Hepatocyte (in vitro differentiated cells): ENCODE measurements around the gene MLXIP. TPM values are rescaled to one million over a fixed set of nuclear protein-coding genes. Genes with fewer than 3 reads are reported as not detected.
A peak's percentile ranks its signal among the peaks of the same experiment; 100 is the strongest.

Experiments
- DNase-seq: peaks from one replicate; pipeline ENCODE4 v3.0.0-alpha.2; 2016; ENCODE audit warnings: low spot score
- H2AFZ ChIP-seq: fragments of 200-600 bp; sonication (generic); 2 replicates; pipeline ENCODE4 v1.6.0; 2016; ENCODE audit warnings: antibody characterized with exemption, mild to moderate bottlenecking
- H3K27ac ChIP-seq: fragments of 200-600 bp; sonication (generic); 2 replicates; pipeline ENCODE4 v1.5.1; 2016; ENCODE audit warnings: mild to moderate bottlenecking
- H3K27me3 ChIP-seq: fragments of 200-600 bp; sonication (generic); 2 replicates; pipeline ENCODE4 v1.6.1; 2016
- H3K36me3 ChIP-seq: fragments of 200-600 bp; sonication (generic); replicated peaks from 2 replicates; pipeline ENCODE4 v1.5.1; 2016; ENCODE audit warnings: low read depth; ENCODE audit not compliant: insufficient read depth
- H3K4me1 ChIP-seq: fragments of 200-600 bp; sonication (generic); 2 replicates; pipeline ENCODE4 v1.5.1; 2016; ENCODE audit warnings: mild to moderate bottlenecking, moderate library complexity; ENCODE audit not compliant: insufficient read depth
- H3K4me2 ChIP-seq: fragments of 200-600 bp; sonication (generic); 2 replicates; pipeline ENCODE4 v1.6.0; 2016
- H3K4me3 ChIP-seq: fragments of 200-600 bp; sonication (generic); 2 replicates; pipeline ENCODE4 v1.5.1; 2016; ENCODE audit warnings: mild to moderate bottlenecking
- H3K79me2 ChIP-seq: fragments of 200-600 bp; sonication (generic); 2 replicates; pipeline ENCODE4 v1.6.0; 2017; ENCODE audit warnings: mild to moderate bottlenecking
- H3K9me2 ChIP-seq: fragments of 200-600 bp; sonication (generic); replicated peaks from 2 replicates; pipeline ENCODE4 v1.6.0; 2017; ENCODE audit warnings: mild to moderate bottlenecking; ENCODE audit not compliant: insufficient read depth
- H3K9me3 ChIP-seq: fragments of 200-600 bp; sonication (generic); 2 replicates; pipeline ENCODE4 v1.5.1; 2016; ENCODE audit warnings: low read depth, mild to moderate bottlenecking
- H4K20me1 ChIP-seq: fragments of 200-600 bp; sonication (generic); 2 replicates; pipeline ENCODE4 v1.6.0; 2016; ENCODE audit warnings: mild to moderate bottlenecking; ENCODE audit not compliant: insufficient read depth, poor library complexity, severe bottlenecking
- CTCF ChIP-seq: fragments of 200-600 bp; sonication (generic); IDR thresholded peaks from 2 replicates; pipeline ENCODE4 v1.5.1; 2016; ENCODE audit warnings: antibody characterized with exemption, mild to moderate bottlenecking; ENCODE audit not compliant: poor library complexity
- EZH2 ChIP-seq: fragments of 200-600 bp; sonication (generic); IDR thresholded peaks from 2 replicates; pipeline ENCODE4 v1.6.1; 2016; ENCODE audit warnings: antibody characterized with exemption, mild to moderate bottlenecking, borderline replicate concordance
- EZH2phosphoT487 ChIP-seq: fragments of 200-600 bp; sonication (generic); IDR thresholded peaks from one replicate; pipeline ENCODE4 v1.6.1; 2018; ENCODE audit warnings: antibody characterized with exemption, mild to moderate bottlenecking, low read depth, moderate library complexity; ENCODE audit not compliant: unreplicated experiment, severe bottlenecking
- WGBS: methylation state at CpG from one replicate; pipeline ENCODE4 v1.1.6; 2016; ENCODE audit warnings: low lambda C conversion rate; ENCODE audit errors: missing lambda C conversion rate; 5-methylcytosine and 5-hydroxymethylcytosine counted together
- polyA plus RNA-seq: library from polyadenylated mRNA; unstranded; fragments of >200 nt; fragmentation: Nextera tagmentation; extraction: Ambion mirVana; gene quantifications from 2 replicates; pipeline ENCODE4 v1.2.1, GENCODE V29; 2016
- total RNA-seq: library from RNA; depleted of rRNA; stranded (reverse); fragments of >200 nt; gene quantifications from 2 replicates; pipeline ENCODE4 v1.2.3, GENCODE V29; 2014

MLXIP gene
- total and polyA plus RNA-seq, 2 experiments from 2014 or later: 11.5 to 33.1 TPM

DNA sequence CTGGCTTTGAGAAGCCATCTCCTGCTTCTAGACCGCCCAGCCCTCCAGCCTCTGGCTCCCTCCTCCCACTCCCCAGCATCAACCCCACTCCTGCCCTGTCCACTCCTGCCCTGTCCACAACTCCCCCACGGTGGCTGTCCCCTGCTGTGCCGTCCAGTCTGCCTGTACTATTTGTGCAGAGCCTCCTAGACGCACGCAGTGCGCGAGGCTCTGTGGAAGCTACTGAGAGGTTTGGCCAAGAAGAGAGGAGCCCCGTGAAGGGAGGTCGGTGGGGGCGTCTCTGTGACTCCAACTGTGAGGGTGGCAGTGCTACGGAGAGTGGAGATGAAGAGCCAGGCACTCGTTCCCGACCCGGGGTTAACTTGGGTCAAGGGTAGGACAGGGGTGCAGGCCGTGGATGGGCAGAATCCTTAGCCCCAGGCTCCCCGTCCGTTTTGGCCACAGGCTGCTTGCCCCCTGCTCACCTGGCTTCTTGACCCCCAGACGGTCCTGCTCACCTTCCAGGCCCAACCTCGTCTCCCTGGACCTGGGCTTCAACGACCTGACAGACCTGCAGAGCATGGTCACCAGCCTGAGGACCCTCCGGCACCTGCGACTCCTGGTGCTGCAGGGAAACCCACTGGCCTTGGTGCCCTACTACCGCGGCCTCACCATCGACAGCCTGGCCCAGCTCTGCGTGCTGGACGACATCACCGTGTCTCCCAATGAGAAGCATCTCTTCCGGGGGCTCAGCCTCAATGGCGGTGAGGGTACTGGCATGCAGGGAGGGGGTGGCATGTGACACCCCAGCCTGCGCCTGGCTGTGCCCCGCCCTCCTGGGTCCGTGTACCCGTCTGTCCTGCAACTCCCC lies 111.3 kb downstream of the MLXIP start:
- 89% methylated on average over 31 of the region's 34 CpGs for WGBS
- H2AFZ ChIP-seq: no peak overlapping the region
- H3K4me1 ChIP-seq: no peaks in the 10 kb centered on the region
- H3K4me3 ChIP-seq: no peak overlapping the region
- H3K79me2 ChIP-seq: no peaks in the 10 kb centered on the region
- no peaks in the 10 kb centered on the region for H4K20me1 ChIP-seq
- no peaks in the 10 kb centered on the region for H3K9me2 ChIP-seq
- no peak for DNase-seq
- TF ChIP-seq EZH2phosphoT487 (no peak), EZH2 (no peak), CTCF (no peak)
- H3K27me3 ChIP-seq: no peaks in the 10 kb centered on the region
- no peaks in the 10 kb centered on the region for H3K9me3 ChIP-seq
- no peak overlapping the region for H3K27ac ChIP-seq
- no peak overlapping the region for H3K4me2 ChIP-seq
- no peaks in the 10 kb centered on the region for H3K36me3 ChIP-seq

GRCh38 chr12:122190842-122191668 lies 112.5 kb downstream of the MLXIP start:
- H3K27me3 ChIP-seq: no peaks in the 10 kb centered on the region
- no peak overlapping the region for H2AFZ ChIP-seq
- H3K79me2 ChIP-seq: no peaks in the 10 kb centered on the region
- no peaks in the 10 kb centered on the region for H3K9me3 ChIP-seq
- DNase-seq: peak; percentile 77
- WGBS: 70% methylated on average over 18 of the region's 18 CpGs
- H3K36me3 ChIP-seq: no peaks in the 10 kb centered on the region
- H3K4me3 ChIP-seq: no peak overlapping the region
- H3K4me1 ChIP-seq: no peaks in the 10 kb centered on the region
- no peak overlapping the region for H3K4me2 ChIP-seq
- H3K9me2 ChIP-seq: no peaks in the 10 kb centered on the region
- H3K27ac ChIP-seq: no peak overlapping the region
- TF ChIP-seq EZH2: no peak
- peak; percentile 69 for TF ChIP-seq CTCF
- no peaks in the 10 kb centered on the region for H4K20me1 ChIP-seq

DNA sequence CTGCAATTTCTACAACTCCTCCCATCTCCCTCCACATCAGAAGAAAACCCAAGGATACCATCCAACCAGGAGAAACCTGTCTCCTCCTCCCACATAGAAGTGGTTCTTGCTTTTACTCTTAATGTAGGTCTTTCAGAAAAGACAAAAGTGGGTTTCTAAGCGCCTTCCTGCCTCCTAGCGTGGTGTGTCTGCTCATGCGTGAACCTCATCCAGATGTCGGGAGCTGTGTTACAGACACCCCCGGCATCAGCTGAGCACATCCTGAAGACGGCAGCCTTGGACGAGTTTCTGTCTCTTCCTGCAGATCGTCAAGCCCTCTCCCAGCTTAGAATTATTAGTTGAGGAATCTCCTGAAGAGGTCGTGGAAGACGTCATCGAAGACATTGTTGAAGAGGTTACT lies 113.9 kb downstream of the MLXIP start:
- no peaks in the 10 kb centered on the region for H3K27me3 ChIP-seq
- H4K20me1 ChIP-seq: no peaks in the 10 kb centered on the region
- DNase-seq: no peak
- no peaks in the 10 kb centered on the region for H3K4me1 ChIP-seq
- no peak overlapping the region for H3K27ac ChIP-seq
- no peaks in the 10 kb centered on the region for H3K9me2 ChIP-seq
- H3K4me3 ChIP-seq: no peak overlapping the region
- 84% methylated on average over 11 of the region's 11 CpGs for WGBS
- H3K36me3 ChIP-seq: no peaks in the 10 kb centered on the region
- H2AFZ ChIP-seq: no peak overlapping the region
- no peaks in the 10 kb centered on the region for H3K79me2 ChIP-seq
- no peak for TF ChIP-seq CTCF
- no peak for TF ChIP-seq EZH2
- no peak for TF ChIP-seq EZH2phosphoT487
- H3K4me2 ChIP-seq: no peak overlapping the region
- H3K9me3 ChIP-seq: no peaks in the 10 kb centered on the region
